ENCODE measurements around the gene PSTPIP1.

- TF ChIP-seq CTCF (IDR thresholded peaks at IDR 0.05; ENCODE audit: insufficient read depth, low read depth, low read length), result no peak
- no peak for TF ChIP-seq EZH2 (IDR thresholded peaks at IDR 0.05; ENCODE audit: insufficient read depth, low read length)
These were observed 38.4 kb downstream of the PSTPIP1 start for GRCh38 chr15:77033417-77033728.
